CD14-positive monocyte (primary cell): ENCODE data around the gene DEAF1. TPM values are rescaled to one million over a fixed set of nuclear protein-coding genes. Genes with fewer than 3 reads are reported as not detected.
A peak's percentile ranks its signal among the peaks of the same experiment; 100 is the strongest.

Source experiments
- DNase-seq, 3 donors: peaks; one replicate each; pipeline ENCODE4 v3.0.0-alpha.2; 2011 to 2022
- H2AFZ ChIP-seq: 2 replicates; pipeline ENCODE4 v1.6.0; 2012; ENCODE audit warnings: mild to moderate bottlenecking, low read depth, low read length, inconsistent platforms; ENCODE audit not compliant: insufficient read depth, poor library complexity, severe bottlenecking
- H3K27ac ChIP-seq, 2 donors: 1 replicate in 1 of 2; 2 replicates in 1 of 2; pipeline ENCODE4 v1.5.1; 2012 to 2013; ENCODE audit warnings: low read length in 2 of 2, control low read depth in 1 of 2, inconsistent platforms in 1 of 2, low read depth in 1 of 2, mild to moderate bottlenecking in 1 of 2
- H3K27me3 ChIP-seq, 2 donors: one replicate each; pipeline versions ENCODE4 v1.6.0 to v1.6.1; 2011 to 2013; ENCODE audit warnings: low read length in 2 of 2; ENCODE audit not compliant: control insufficient read depth in 2 of 2, insufficient read depth in 2 of 2
- H3K36me3 ChIP-seq, 2 donors: replicated peaks in 1 of 2; 1 replicate in 1 of 2; 2 replicates in 1 of 2; pipeline versions ENCODE4 v1.5.1 to v1.6.1; 2012 to 2013; ENCODE audit warnings: low read length in 2 of 2, control low read depth in 1 of 2, inconsistent platforms in 1 of 2, mild to moderate bottlenecking in 1 of 2; ENCODE audit not compliant: insufficient read depth in 2 of 2, control insufficient read depth in 1 of 2
- H3K4me1 ChIP-seq, 2 donors: 1 replicate in 1 of 2; 2 replicates in 1 of 2; pipeline versions ENCODE4 v1.5.1 to v1.6.1; 2012 to 2013; ENCODE audit warnings: low read length in 2 of 2, control low read depth in 1 of 2, inconsistent platforms in 1 of 2, mild to moderate bottlenecking in 1 of 2, moderate library complexity in 1 of 2; ENCODE audit not compliant: insufficient read depth in 2 of 2, control insufficient read depth in 1 of 2
- H3K4me2 ChIP-seq: replicated peaks from 2 replicates; pipeline ENCODE3; 2012; ENCODE audit warnings: low read length, moderate library complexity, mild to moderate bottlenecking; ENCODE audit not compliant: poor library complexity, severe bottlenecking; ENCODE audit errors: extremely low read depth
- H3K4me3 ChIP-seq, 3 experiments: fragments of 200-600 bp in 1 of 3; sonication (generic) in 1 of 3; replicated peaks in 1 of 3; 1 replicate in 2 of 3; 2 replicates in 1 of 3; pipeline ENCODE4 v1.5.1; 2011 to 2013; ENCODE audit warnings: low read length in 3 of 3, mild to moderate bottlenecking in 3 of 3, control low read depth in 2 of 3, low read depth in 2 of 3, inconsistent platforms in 1 of 3, moderate library complexity in 1 of 3
- H3K79me2 ChIP-seq: 2 replicates; pipeline ENCODE4 v1.6.0; 2012; ENCODE audit warnings: mild to moderate bottlenecking, control low read depth, inconsistent platforms, low read length, moderate library complexity; ENCODE audit not compliant: insufficient read depth
- H3K9ac ChIP-seq: 2 replicates; pipeline ENCODE4 v1.6.0; 2017; ENCODE audit warnings: low read length, mild to moderate bottlenecking; ENCODE audit not compliant: insufficient read depth, poor library complexity, severe bottlenecking
- H3K9me3 ChIP-seq, 2 donors: replicated peaks in 1 of 2; 1 replicate in 1 of 2; 2 replicates in 1 of 2; pipeline versions ENCODE4 v1.5.1 to v1.6.1; 2012 to 2013; ENCODE audit warnings: low read length in 2 of 2, control low read depth in 1 of 2; ENCODE audit not compliant: control insufficient read depth in 1 of 2, insufficient read depth in 1 of 2
- H4K20me1 ChIP-seq: 2 replicates; pipeline ENCODE4 v1.6.0; 2012; ENCODE audit warnings: mild to moderate bottlenecking, low read length, control low read depth, moderate library complexity; ENCODE audit not compliant: insufficient read depth
- H3K27ac Mint-ChIP-seq, 7 donors: one replicate each; pipeline ENCODE4 v1.8.0; 2020; ENCODE audit warnings: mild to moderate bottlenecking in 7 of 7, mixed read lengths in 7 of 7, moderate library complexity in 6 of 7, inconsistent platforms in 2 of 7
- H3K27me3 Mint-ChIP-seq, 3 donors: one replicate each; pipeline ENCODE4 v1.8.0; 2021 to 2022; ENCODE audit warnings: low read depth in 3 of 3, mild to moderate bottlenecking in 3 of 3, mixed read lengths in 3 of 3, moderate library complexity in 3 of 3, inconsistent platforms in 1 of 3
- H3K36me3 Mint-ChIP-seq, 2 donors: one replicate each; pipeline ENCODE4 v1.8.0; 2020; ENCODE audit warnings: mixed read lengths in 2 of 2, inconsistent platforms in 1 of 2, mild to moderate bottlenecking in 1 of 2
- H3K4me1 Mint-ChIP-seq: one replicate; pipeline ENCODE4 v1.8.0; 2020; ENCODE audit warnings: mild to moderate bottlenecking, mixed read lengths
- H3K4me3 Mint-ChIP-seq, 2 donors: one replicate each; pipeline ENCODE4 v1.8.0; 2020; ENCODE audit warnings: mild to moderate bottlenecking in 2 of 2, mixed read lengths in 2 of 2, moderate library complexity in 1 of 2
- H3K9me3 Mint-ChIP-seq, 7 donors: one replicate each; pipeline ENCODE4 v1.8.0; 2020 to 2022; ENCODE audit warnings: mixed read lengths in 7 of 7, mild to moderate bottlenecking in 6 of 7, moderate library complexity in 6 of 7, inconsistent platforms in 2 of 7
- WGBS: methylation state at CpG from one replicate; pipeline ENCODE4 v1.1.5; 2013; ENCODE audit warnings: missing lambda C conversion rate; ENCODE audit not compliant: insufficient coverage; 5-methylcytosine and 5-hydroxymethylcytosine counted together
- intact Hi-C, 2 donors: fragments of 100-400 bp; cut with micrococcal nuclease; formaldehyde crosslinking; loops; one replicate each; pipeline versions ENCODE4 v1.15.0 to v1.15.1; 2023
- polyA plus RNA-seq, 3 donors: library from polyadenylated mRNA; depleted of rRNA in 1 of 3; unstranded in 2 of 3; stranded (reverse) in 1 of 3; fragments of 300-500 nt in 2 of 3; fragments of >200 nt in 1 of 3; fragmentation: Illumina TruSeq in 2 of 3; gene quantifications; 1 replicate in 2 of 3; 2 replicates in 1 of 3; pipeline ENCODE4 v1.2.3, GENCODE V29; 2012 to 2021
- TF ChIP-seq, protein P1 (sequence below): fragments of 200-600 bp; IDR thresholded peaks from one replicate; pipeline ENCODE4 v1.8.0; 2022; ENCODE audit warnings: antibody characterized with exemption, mild to moderate bottlenecking

DEAF1 gene
- polyA plus RNA-seq, 3 donors, result 18.0 to 22.3 (median 22.2) TPM

DNA sequence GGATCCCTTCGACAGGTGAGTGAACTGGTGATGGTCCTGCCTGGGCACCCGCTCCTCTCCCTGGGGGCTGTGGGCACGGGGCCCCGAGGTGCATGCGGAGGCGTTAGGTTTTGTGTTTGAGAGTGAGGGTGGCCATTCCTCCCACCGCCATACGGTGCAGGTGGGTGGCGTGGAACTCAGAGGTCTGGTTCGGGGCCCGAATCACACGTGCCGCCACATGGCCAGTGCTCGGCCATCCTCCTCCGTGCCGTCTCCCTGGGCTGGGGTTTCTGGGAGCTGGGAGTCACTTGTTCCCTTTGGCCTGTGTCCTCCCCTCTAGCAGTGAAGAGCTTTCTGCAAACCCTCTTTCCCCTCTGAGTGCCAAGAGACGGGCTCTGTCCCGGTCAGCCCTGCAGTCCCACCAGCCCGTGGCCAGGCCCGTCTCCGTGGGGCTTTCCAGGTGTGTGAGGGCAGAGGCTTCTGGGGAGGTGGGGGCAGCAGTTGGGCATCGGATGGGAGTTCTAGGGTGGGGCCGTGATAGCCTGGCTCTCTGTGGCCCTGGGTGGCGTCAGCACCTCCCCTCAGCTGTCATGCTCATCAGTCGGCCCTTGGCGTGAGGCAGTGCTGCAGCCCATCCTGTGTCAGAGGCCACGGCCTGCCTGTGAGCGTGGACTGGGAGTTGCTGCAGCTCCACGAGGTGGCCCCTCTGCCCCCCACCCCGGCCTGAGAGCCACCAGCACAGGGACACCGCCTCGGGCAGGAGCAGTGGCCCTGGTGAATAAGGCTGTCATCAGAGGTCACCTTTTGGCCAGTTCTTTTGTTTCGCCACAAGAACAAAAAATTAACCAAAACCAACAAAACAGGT, 89.5 kb downstream of the DEAF1 start:
- H3K36me3 Mint-ChIP-seq, result peaks cover 66 to 91% of the 10 kb centered on the region in 2 donors
- TF ChIP-seq, protein P1, sequence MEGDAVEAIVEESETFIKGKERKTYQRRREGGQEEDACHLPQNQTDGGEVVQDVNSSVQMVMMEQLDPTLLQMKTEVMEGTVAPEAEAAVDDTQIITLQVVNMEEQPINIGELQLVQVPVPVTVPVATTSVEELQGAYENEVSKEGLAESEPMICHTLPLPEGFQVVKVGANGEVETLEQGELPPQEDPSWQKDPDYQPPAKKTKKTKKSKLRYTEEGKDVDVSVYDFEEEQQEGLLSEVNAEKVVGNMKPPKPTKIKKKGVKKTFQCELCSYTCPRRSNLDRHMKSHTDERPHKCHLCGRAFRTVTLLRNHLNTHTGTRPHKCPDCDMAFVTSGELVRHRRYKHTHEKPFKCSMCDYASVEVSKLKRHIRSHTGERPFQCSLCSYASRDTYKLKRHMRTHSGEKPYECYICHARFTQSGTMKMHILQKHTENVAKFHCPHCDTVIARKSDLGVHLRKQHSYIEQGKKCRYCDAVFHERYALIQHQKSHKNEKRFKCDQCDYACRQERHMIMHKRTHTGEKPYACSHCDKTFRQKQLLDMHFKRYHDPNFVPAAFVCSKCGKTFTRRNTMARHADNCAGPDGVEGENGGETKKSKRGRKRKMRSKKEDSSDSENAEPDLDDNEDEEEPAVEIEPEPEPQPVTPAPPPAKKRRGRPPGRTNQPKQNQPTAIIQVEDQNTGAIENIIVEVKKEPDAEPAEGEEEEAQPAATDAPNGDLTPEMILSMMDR, result no peak
- peak overlapping the region in 1 of 2 donors; percentile 34 for H3K4me3 Mint-ChIP-seq
- Histone ChIP-seq H3K9me3 (no peaks in the 10 kb centered on the region), H3K4me2 (no peak overlapping the region), H3K9ac (no peak overlapping the region), H3K36me3 (peaks cover 89 to 97% of the 10 kb centered on the region in 2 donors), H3K4me3 (no peak overlapping the region), H3K79me2 (no peaks in the 10 kb centered on the region), H3K27ac (no peak overlapping the region), H4K20me1 (peaks cover 23% of the 10 kb centered on the region), H2AFZ (no peak overlapping the region), H3K4me1 (no peaks in the 10 kb centered on the region), H3K27me3 (no peaks in the 10 kb centered on the region)
- intact Hi-C loops, result no loop called here
- H3K9me3 Mint-ChIP-seq, result no peaks in the 10 kb centered on the region
- DNase-seq, result no peak
- H3K27me3 Mint-ChIP-seq, result peaks cover 0 to 2% (median 0%) of the 10 kb centered on the region in 3 donors
- H3K27ac Mint-ChIP-seq, result peak overlapping the region in 2 of 7 donors; percentile 10 to 41
- H3K4me1 Mint-ChIP-seq, result no peaks in the 10 kb centered on the region
- WGBS, result 97% methylated on average over 28 of the region's 33 CpGs

DNA sequence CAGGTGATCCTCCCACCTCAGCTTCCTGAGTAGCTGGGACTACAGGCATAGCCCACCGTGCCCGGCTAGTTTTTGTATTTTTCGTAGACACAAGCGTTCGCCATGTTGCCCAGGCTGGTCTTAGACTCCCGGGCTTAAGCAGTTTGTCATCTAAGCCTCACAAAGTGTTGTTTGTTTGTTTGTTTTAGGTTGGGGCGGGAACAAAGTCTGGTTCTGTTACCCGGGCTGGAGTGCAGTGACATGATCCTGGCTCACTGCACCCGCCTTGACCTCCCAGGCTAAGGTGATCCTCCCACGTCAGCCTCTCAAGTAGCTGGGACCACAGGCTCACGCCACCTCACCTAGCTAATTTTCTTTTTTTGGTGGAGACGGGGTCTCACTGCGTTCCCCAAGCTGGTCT, 91.9 kb downstream of the DEAF1 start:
- no peaks in the 10 kb centered on the region for H3K4me1 ChIP-seq
- H3K4me1 Mint-ChIP-seq, result no peaks in the 10 kb centered on the region
- H3K27ac Mint-ChIP-seq, result peak overlapping the region in 1 of 7 donors; percentile 15
- peaks cover 83 to 94% of the 10 kb centered on the region in 2 donors for H3K36me3 ChIP-seq
- peaks cover 0 to 2% (median 0%) of the 10 kb centered on the region in 3 donors for H3K27me3 Mint-ChIP-seq
- peaks cover 28% of the 10 kb centered on the region for H4K20me1 ChIP-seq
- no peak overlapping the region for H3K4me2 ChIP-seq
- no peak overlapping the region for H3K9ac ChIP-seq
- no peaks in the 10 kb centered on the region for H3K9me3 Mint-ChIP-seq
- H3K4me3 ChIP-seq, result no peak overlapping the region
- 96% methylated on average over 8 of the region's 13 CpGs for WGBS
- H3K27me3 ChIP-seq, result no peaks in the 10 kb centered on the region
- no peaks in the 10 kb centered on the region for H3K79me2 ChIP-seq
- intact Hi-C loops, result no loop called here
- DNase-seq, result no peak
- TF ChIP-seq, protein P1, result no peak
- no peak overlapping the region for H3K27ac ChIP-seq
- H3K9me3 ChIP-seq, result no peaks in the 10 kb centered on the region
- H3K36me3 Mint-ChIP-seq, result peaks cover 67 to 95% of the 10 kb centered on the region in 2 donors
- no peak overlapping the region for H2AFZ ChIP-seq
- H3K4me3 Mint-ChIP-seq, result no peak overlapping the region
